ENCODE data around the gene GCSH. TPM values are rescaled to one million over a fixed set of nuclear protein-coding genes. Genes with fewer than 3 reads are reported as not detected.
A peak's percentile ranks its signal among the peaks of the same experiment; 100 is the strongest.

The GCSH gene
- total RNA-seq, result 10 to 100 TPM in 1 of 2 experiments, 1 to 10 TPM in 1; 7.0 to 11.0 TPM

DNA sequence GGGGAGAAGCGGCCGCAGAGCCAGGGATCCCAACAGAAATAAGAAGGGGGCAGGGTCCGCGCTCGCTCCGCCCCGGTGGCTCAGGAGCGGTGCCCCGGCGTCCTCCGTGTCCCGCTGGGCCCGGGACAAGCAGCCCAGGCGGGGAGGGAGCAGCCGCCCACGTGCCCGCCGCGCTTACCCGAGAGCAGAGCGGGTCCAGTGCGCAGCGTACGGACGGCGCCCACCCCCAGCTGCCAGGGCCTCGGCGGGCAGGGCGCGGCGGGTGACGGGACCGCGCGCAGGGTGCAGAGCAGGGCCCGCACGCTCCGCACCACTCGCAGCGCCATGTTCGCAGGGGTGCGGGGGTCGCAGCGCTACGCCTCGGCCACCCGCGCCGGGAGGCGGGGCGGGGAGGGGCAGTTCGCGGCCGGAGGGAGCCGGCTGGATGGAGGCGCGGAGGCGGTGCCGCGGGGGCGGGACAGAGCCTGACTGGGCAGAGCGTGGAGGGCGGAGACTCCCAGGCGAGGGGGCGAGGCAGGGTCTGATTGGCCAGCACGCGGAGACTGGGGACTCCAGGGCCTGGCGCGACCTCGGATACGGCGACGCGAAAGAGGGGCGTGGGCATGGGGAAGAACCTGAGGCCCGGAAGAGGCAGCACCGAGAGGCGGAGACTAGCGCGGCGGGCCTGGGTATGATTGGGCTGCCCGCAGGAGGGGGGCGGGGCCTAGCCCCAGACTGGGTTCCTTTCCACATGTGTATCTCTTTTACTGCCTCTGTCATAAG lies at the start of gene GCSH:
Gene GCSH, minus strand, starts transcription at position 443 of the 762 bp plus-strand sequence. Its CDS starts 117 bp downstream, at position 326.
- ChIA-PET CTCF (no interaction called here), POLR2A (no interaction called here)
- peaks cover 16% of the 10 kb centered on the region for H3K4me1 Mint-ChIP-seq
- peak within 1 kb of the TSS; percentile 77 for H3K4me3 Mint-ChIP-seq
- peak; percentile 99 for DNase-seq
- no peaks in the 10 kb centered on the region for H3K36me3 Mint-ChIP-seq (ENCODE audit: low read depth)
- no peaks in the 10 kb centered on the region for H3K27me3 Mint-ChIP-seq
- H3K27ac Mint-ChIP-seq, result peak within 1 kb of the TSS; percentile 50
- H3K9me3 Mint-ChIP-seq, result peaks cover 3% of the 10 kb centered on the region

GRCh38 chr16:81143921-81144471 lies 47.8 kb upstream of the GCSH start:
- H3K27ac Mint-ChIP-seq, result no peak overlapping the region
- ChIA-PET POLR2A (no interaction called here), CTCF (interaction anchor here (1.0 to 1.3 kb wide), 2 partner anchors 14 to 108 kb away, joined by 3 to 4 read pairs; partner anchors contain the start of gene ATMIN)
- no peaks in the 10 kb centered on the region for H3K36me3 Mint-ChIP-seq (ENCODE audit: low read depth)
- H3K27me3 Mint-ChIP-seq, result no peaks in the 10 kb centered on the region
- no peaks in the 10 kb centered on the region for H3K4me1 Mint-ChIP-seq
- H3K4me3 Mint-ChIP-seq, result no peak overlapping the region
- no peaks in the 10 kb centered on the region for H3K9me3 Mint-ChIP-seq
- DNase-seq, result no peak

DNA sequence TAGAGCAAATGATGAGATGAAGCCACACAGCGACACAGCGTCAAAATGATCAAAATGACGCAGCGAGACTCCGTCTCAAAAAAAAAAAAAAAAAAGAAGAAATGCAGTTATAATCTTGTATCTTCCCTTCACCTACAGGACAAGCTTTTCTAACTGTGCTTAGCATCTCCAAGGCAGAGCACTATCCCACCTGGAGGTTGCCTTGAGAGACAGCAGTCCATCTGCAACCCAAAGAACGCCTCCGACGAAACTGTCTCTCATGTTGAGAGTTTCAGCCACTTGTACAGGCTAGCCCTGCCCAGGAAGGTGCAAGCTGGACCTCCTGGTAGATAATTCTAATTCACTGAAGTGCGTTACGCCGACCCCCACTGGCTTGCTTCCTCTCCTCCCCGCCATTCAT lies 46.7 kb upstream of the GCSH start:
- no peak overlapping the region for H3K27ac Mint-ChIP-seq
- H3K36me3 Mint-ChIP-seq (ENCODE audit: low read depth), result no peaks in the 10 kb centered on the region
- H3K4me1 Mint-ChIP-seq, result no peaks in the 10 kb centered on the region
- H3K9me3 Mint-ChIP-seq, result no peaks in the 10 kb centered on the region
- H3K4me3 Mint-ChIP-seq, result no peak overlapping the region
- H3K27me3 Mint-ChIP-seq, result no peaks in the 10 kb centered on the region
- ChIA-PET POLR2A (no interaction called here), CTCF (interaction anchor here (0.9 kb wide), 1 partner anchor 97 kb away, joined by 3 read pairs; no protein-coding TSS in a partner anchor)
- no peak for DNase-seq

GRCh38 chr16:81140930-81141780 lies 45.0 kb upstream of the GCSH start:
- POLR2A ChIA-PET, result no interaction called here
- DNase-seq, result no peak
- Mint-ChIP-seq H3K4me3 (no peak overlapping the region), H3K9me3 (no peaks in the 10 kb centered on the region), H3K27ac (no peak overlapping the region), H3K36me3 (ENCODE audit: low read depth) (no peaks in the 10 kb centered on the region), H3K27me3 (no peaks in the 10 kb centered on the region), H3K4me1 (no peaks in the 10 kb centered on the region)
- CTCF ChIA-PET, result interaction anchor here (0.6 kb wide), 2 partner anchors 160 to 1944 kb away, joined by 3 read pairs; no protein-coding TSS in a partner anchor

- Mint-ChIP-seq H3K4me1 (no peaks in the 10 kb centered on the region), H3K36me3 (ENCODE audit: low read depth) (no peaks in the 10 kb centered on the region), H3K27ac (no peak overlapping the region), H3K4me3 (no peak overlapping the region), H3K9me3 (no peaks in the 10 kb centered on the region), H3K27me3 (no peaks in the 10 kb centered on the region)
- DNase-seq, result no peak
- POLR2A ChIA-PET, result interaction anchor here (0.6 kb wide), 1 partner anchor 302 kb away, joined by 3 read pairs; no protein-coding TSS in a partner anchor
- CTCF ChIA-PET, result interaction anchor here (0.6 kb wide), 1 partner anchor 79 kb away, joined by 3 read pairs; no protein-coding TSS in a partner anchor
These were observed 42.8 kb upstream of the GCSH start for GRCh38 chr16:81138831-81139557.

DNA sequence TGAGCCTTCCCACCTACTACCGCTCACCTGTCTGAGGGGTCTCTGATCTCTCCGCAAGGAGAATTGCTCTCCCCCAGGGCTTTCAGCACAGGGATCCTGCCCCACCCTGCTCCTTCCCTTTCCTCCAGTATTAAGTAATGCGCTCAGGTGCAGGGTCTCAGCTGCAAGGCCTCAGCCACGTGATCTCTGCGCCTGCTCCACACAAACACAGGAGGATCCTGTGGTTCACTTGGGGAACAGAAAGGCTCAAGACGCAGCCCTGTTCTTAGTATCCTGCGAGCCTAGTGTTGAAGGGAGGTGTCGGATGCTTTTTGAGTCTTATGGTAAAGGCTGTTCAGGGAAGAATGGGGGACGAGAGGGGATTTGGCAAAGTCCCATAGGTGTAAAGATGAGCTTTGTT lies 41.6 kb upstream of the GCSH start:
- Mint-ChIP-seq H3K4me1 (no peaks in the 10 kb centered on the region), H3K4me3 (no peak overlapping the region), H3K27ac (no peak overlapping the region), H3K27me3 (no peaks in the 10 kb centered on the region), H3K9me3 (no peaks in the 10 kb centered on the region), H3K36me3 (ENCODE audit: low read depth) (no peaks in the 10 kb centered on the region)
- no peak for DNase-seq
- POLR2A ChIA-PET, result no interaction called here
- CTCF ChIA-PET, result interaction anchor here (1.2 kb wide), 1 partner anchor 11 kb away, joined by 3 read pairs; no protein-coding TSS in a partner anchor

DNA sequence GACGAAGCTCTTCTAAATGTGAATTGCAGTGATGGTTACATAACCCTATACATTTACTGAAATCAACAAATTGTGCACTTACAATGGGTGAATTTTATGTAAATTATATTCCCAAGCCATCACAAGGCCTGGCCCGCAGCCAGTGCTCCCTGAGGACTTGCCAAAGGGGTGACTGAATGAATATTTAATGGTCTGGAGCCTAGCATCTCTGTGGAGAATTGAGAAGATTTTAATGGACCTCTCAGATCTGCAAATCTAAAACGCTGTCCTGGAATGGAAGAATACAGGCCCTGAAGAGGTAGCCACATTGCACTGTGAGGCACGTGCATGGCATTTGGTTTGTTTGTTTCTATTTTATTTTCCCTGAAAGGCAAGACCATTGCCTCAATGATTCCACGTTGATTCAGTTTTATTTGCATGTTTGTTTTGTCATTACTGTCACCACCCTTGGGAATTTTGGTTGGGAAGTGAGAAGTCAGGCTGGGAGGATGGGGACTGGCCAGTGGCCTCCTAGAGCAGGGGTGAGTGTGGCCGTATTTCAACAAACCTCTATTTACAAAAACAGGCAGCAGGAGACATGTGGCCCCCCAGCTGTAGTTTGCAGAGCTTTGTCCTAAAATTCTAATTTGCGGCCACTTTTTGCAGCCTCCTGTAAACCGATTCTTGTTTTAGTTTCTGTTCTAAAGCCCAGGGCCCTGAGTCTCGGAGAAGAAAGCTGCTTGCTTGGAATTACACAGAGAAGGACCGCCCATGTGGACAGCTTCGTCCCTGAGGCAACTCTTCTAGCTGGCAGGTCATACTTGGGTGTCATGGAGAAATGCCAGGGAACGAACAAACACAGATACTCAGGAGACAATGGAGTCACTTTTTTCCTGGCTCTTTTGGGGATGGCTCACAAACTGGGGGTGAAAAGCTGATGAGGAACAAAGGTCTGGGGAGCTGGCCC lies 40.5 kb upstream of the GCSH start:
- no peak for DNase-seq
- H3K4me1 Mint-ChIP-seq, result no peaks in the 10 kb centered on the region
- H3K4me3 Mint-ChIP-seq, result no peak overlapping the region
- ChIA-PET CTCF (interaction anchor here (1.2 kb wide), 1 partner anchor 12 kb away, joined by 3 read pairs; no protein-coding TSS in a partner anchor), POLR2A (no interaction called here)
- H3K27ac Mint-ChIP-seq, result no peak overlapping the region
- H3K9me3 Mint-ChIP-seq, result no peaks in the 10 kb centered on the region
- H3K36me3 Mint-ChIP-seq (ENCODE audit: low read depth), result no peaks in the 10 kb centered on the region
- H3K27me3 Mint-ChIP-seq, result no peaks in the 10 kb centered on the region

- Mint-ChIP-seq H3K27me3 (no peaks in the 10 kb centered on the region), H3K4me3 (no peak overlapping the region), H3K36me3 (ENCODE audit: low read depth) (no peaks in the 10 kb centered on the region), H3K4me1 (no peaks in the 10 kb centered on the region), H3K9me3 (no peaks in the 10 kb centered on the region), H3K27ac (no peak overlapping the region)
- no peak for DNase-seq
- CTCF ChIA-PET, result interaction anchor here (0.6 kb wide), 1 partner anchor 1271 kb away, joined by 3 read pairs; no protein-coding TSS in a partner anchor
- POLR2A ChIA-PET, result no interaction called here
These were observed 33.9 kb upstream of the GCSH start for GRCh38 chr16:81130126-81130525.

DNA sequence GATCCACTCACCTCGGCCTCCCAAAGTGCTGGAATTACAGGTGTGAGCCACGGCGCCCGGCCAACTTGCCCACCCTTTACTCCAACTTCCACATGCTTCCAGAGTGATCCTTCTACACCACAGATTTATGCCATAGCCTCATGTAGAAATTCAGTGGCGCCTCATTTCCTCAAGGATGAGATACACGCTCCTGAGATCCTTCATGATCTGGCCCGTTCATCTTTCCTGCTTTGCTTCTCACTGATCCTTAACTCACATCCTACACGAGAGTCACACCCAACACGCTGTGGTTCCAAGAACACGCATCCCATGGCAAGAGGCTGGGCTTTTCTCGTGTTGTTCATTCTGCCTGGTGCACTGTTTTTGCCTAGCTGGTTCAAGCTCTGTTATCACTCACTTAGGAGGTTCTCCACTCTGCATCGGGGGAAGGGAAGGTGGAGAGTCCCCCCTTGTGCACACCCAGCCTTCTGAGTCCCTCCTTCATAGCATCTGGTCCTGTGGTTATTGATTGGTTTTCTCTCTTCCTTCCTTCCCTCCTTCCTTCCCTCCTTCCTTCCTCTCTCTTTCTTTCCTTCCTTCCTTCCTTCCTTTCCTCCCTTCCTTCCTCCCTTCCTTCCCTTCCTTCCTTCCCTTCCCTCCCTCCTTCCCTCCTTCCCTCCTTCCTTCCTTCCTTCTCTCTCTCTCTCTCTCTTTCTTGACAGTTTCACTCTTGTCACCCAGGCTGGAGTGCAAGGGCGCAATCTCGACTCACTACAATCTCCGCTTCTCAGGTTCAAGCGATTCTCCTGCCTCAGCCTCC lies 32.7 kb upstream of the GCSH start:
- Mint-ChIP-seq H3K36me3 (ENCODE audit: low read depth) (no peaks in the 10 kb centered on the region), H3K27me3 (no peaks in the 10 kb centered on the region)
- CTCF ChIA-PET, result no interaction called here

GRCh38 chr16:81127051-81127450 lies 30.9 kb upstream of the GCSH start:
- H3K36me3 Mint-ChIP-seq (ENCODE audit: low read depth), result no peaks in the 10 kb centered on the region
- H3K4me3 Mint-ChIP-seq, result no peak overlapping the region
- H3K27ac Mint-ChIP-seq, result no peak overlapping the region
- no peaks in the 10 kb centered on the region for H3K9me3 Mint-ChIP-seq
- ChIA-PET CTCF (no interaction called here), POLR2A (no interaction called here)
- DNase-seq, result no peak
- no peaks in the 10 kb centered on the region for H3K27me3 Mint-ChIP-seq
- no peaks in the 10 kb centered on the region for H3K4me1 Mint-ChIP-seq

More for the DNA sequence above, 32.7 kb upstream of the GCSH start:
- no peaks in the 10 kb centered on the region for H3K4me1 Mint-ChIP-seq
- H3K27ac Mint-ChIP-seq, result no peak overlapping the region
- H3K4me3 Mint-ChIP-seq, result no peak overlapping the region
- no peak for DNase-seq
- no peaks in the 10 kb centered on the region for H3K9me3 Mint-ChIP-seq
- POLR2A ChIA-PET, result no interaction called here

Data from activated CD4-positive, alpha-beta T cell treated with anti-CD3 and anti-CD28 coated beads, Interleukin-2, amount 10 ng/mL, durations not matched to agents 7 days and 5 days (primary cell).